ENCODE data around the gene VANGL1. TPM values are rescaled to one million over a fixed set of nuclear protein-coding genes. Genes with fewer than 3 reads are reported as not detected.

VANGL1 gene
- total and polyA plus RNA-seq, 2 of the 4 experiments (the other 2 are of a cell fraction), result 6.1 to 6.7 TPM

GRCh38 chr1:115642168-115643072 lies 650 bp downstream of the VANGL1 start:
- peak; percentile 4; the same call in 1 of the 2 replicates for TF ChIP-seq RAD21 (IDR thresholded peaks at IDR 0.05; ENCODE audit: low read length)
- no peak for TF ChIP-seq MXI1 (IDR thresholded peaks at IDR 0.05; ENCODE audit: borderline replicate concordance, low read depth, low read length)
- TF ChIP-seq, protein P1, sequence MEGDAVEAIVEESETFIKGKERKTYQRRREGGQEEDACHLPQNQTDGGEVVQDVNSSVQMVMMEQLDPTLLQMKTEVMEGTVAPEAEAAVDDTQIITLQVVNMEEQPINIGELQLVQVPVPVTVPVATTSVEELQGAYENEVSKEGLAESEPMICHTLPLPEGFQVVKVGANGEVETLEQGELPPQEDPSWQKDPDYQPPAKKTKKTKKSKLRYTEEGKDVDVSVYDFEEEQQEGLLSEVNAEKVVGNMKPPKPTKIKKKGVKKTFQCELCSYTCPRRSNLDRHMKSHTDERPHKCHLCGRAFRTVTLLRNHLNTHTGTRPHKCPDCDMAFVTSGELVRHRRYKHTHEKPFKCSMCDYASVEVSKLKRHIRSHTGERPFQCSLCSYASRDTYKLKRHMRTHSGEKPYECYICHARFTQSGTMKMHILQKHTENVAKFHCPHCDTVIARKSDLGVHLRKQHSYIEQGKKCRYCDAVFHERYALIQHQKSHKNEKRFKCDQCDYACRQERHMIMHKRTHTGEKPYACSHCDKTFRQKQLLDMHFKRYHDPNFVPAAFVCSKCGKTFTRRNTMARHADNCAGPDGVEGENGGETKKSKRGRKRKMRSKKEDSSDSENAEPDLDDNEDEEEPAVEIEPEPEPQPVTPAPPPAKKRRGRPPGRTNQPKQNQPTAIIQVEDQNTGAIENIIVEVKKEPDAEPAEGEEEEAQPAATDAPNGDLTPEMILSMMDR (conservative IDR thresholded peaks at IDR 0.05; ENCODE audit: low read depth, low read length), result peak; percentile 5; the same call in 1 of the 2 replicates
- TF ChIP-seq MAZ (IDR thresholded peaks at IDR 0.05; ENCODE audit: borderline replicate concordance, low read depth, low read length), result no peak
- intact Hi-C loops (cut with micrococcal nuclease), result loop anchor here (5.0 kb wide), 1 partner anchor 65 kb away; no protein-coding TSS in a partner anchor
- Histone ChIP-seq H3K9me1 (ENCODE audit: insufficient read depth, low read length) (peaks cover 3% of the 10 kb centered on the region), H3K23ac (ENCODE audit: low read depth, low read length) (no peak overlapping the region), H3K4ac (ENCODE audit: low read depth, low read length) (peak overlapping the region; percentile 3; the same call in 1 of the 2 replicates), H3K27ac (ENCODE audit: insufficient read depth, low read length) (peak overlapping the region; percentile 8; the same call in 1 of the 2 replicates), H4K8ac (ENCODE audit: low read depth in 2 of 2, low read length in 2 of 2) (peak overlapping the region in 1 of 2 experiments; percentile 9; a peak in 2 of 4 replicates), H3K36me3 (ENCODE audit: control insufficient read depth, insufficient read depth, low read length) (no peaks in the 10 kb centered on the region), H2BK5ac (ENCODE audit: low read depth, low read length, poor library complexity, severe bottlenecking) (no peak overlapping the region), H2BK120ac (ENCODE audit: low read depth, low read length) (no peak overlapping the region), H3K18ac (ENCODE audit: low read depth, low read length) (no peak overlapping the region), H3K14ac (replicated peaks; ENCODE audit: low read depth, low read length) (peak overlapping the region; percentile 38), H3K4me3 (ENCODE audit: insufficient read depth, low read depth, low read length) (peak overlapping the region; percentile 80), H2BK15ac (ENCODE audit: low read depth, low read length) (no peak overlapping the region), H4K20me1 (ENCODE audit: insufficient read depth, low read length) (no peaks in the 10 kb centered on the region; the same call in 1 of the 2 replicates), H2BK20ac (ENCODE audit: low read depth, low read length) (no peak overlapping the region), H3K9ac (ENCODE audit: low read depth, low read length) (peak overlapping the region; percentile 77), H2AK5ac (ENCODE audit: low read depth, low read length) (no peak overlapping the region), H3K4me2 (ENCODE audit: low read depth, low read length) (peak overlapping the region; percentile 95), H4K91ac (ENCODE audit: insufficient read depth, low read depth, low read length) (peak overlapping the region; percentile 41), H3K56ac (ENCODE audit: extremely low read depth, insufficient read depth, low read length) (no peak overlapping the region), H3K9me3 (ENCODE audit: control insufficient read depth, insufficient read depth, low read length) (peaks cover 4% of the 10 kb centered on the region; the same call in 1 of the 2 replicates), H3K27me3 (ENCODE audit: control insufficient read depth, insufficient read depth, low read length) (no peaks in the 10 kb centered on the region; the same call in 1 of the 2 replicates), H2AK9ac (replicated peaks; ENCODE audit: low read depth, low read length, poor library complexity) (peak overlapping the region; percentile 92), H3K4me1 (ENCODE audit: control insufficient read depth, insufficient read depth, low read length) (no peaks in the 10 kb centered on the region), H2AFZ (replicated peaks; ENCODE audit: low read length, poor library complexity) (peak overlapping the region; percentile 94), H3K79me1 (ENCODE audit: low read depth in 1 of 2, low read length in 2 of 2) (peaks cover 19 to 25% of the 10 kb centered on the region in 2 experiments), H4K5ac (ENCODE audit: low read depth, low read length) (no peak overlapping the region)
- BruUV-seq (replicated peaks), result no TSS peak
- in situ Hi-C loops (cut with MboI; ENCODE audit: low sequenced_read_pairs), result no loop called here
- ChIA-PET CTCF (interaction anchor here (1.1 kb wide), 1 partner anchor 64 kb away, joined by 4 read pairs; no protein-coding TSS in a partner anchor), POLR2A (ENCODE audit: unreplicated experiment) (no interaction called here)
- dilution Hi-C loops (cut with HindIII; ENCODE audit: low sequenced_read_pairs, unreplicated experiment), result no loop called here
- peak; percentile 68 for ATAC-seq (ENCODE audit: low read depth)
- WGBS, 2 experiments (ENCODE audit: extremely low coverage in 2 of 2, insufficient read length in 1 of 2), result 0% methylated on average over 29 of the region's 78 CpGs; no CpG with 5 or more reads in 1 of the 2 experiments
- peak; percentile 20 for DNase-seq
